Breast epithelium (tissue), 4 donors: ENCODE measurements around the gene NDUFC2. TPM values are rescaled to one million over a fixed set of nuclear protein-coding genes. Genes with fewer than 3 reads are reported as not detected.
A peak's percentile ranks its signal among the peaks of the same experiment; 100 is the strongest.

Source experiments
- DNase-seq, 2 donors: peaks; one replicate each; pipeline ENCODE4 v3.0.0-alpha.2; 2019; ENCODE audit warnings: low spot score in 2 of 2
- H3K27ac ChIP-seq, 2 donors: fragments of 200-600 bp; sonication (generic) in 1 of 2; one replicate each; pipeline ENCODE4 v1.5.1; 2016 to 2019; ENCODE audit warnings: mild to moderate bottlenecking in 1 of 2
- H3K27me3 ChIP-seq, 2 donors: fragments of 200-600 bp; sonication (generic) in 1 of 2; one replicate each; pipeline versions ENCODE4 v1.5.1 to v1.6.0; 2017 to 2019; ENCODE audit warnings: control low read depth in 1 of 2, mild to moderate bottlenecking in 1 of 2
- H3K36me3 ChIP-seq: fragments of 200-600 bp; one replicate; pipeline ENCODE4 v1.5.1; 2019
- H3K4me1 ChIP-seq, 2 donors: fragments of 200-600 bp; sonication (generic); one replicate each; pipeline ENCODE4 v1.5.1; 2016 to 2019; ENCODE audit warnings: control low read depth in 1 of 2
- H3K4me3 ChIP-seq, 3 donors: fragments of 200-600 bp; sonication (generic); 1 replicate in 2 of 3; 2 replicates in 1 of 3; pipeline ENCODE4 v1.5.1; 2016 to 2019; ENCODE audit warnings: mild to moderate bottlenecking in 3 of 3, moderate library complexity in 2 of 3
- H3K9me3 ChIP-seq, 2 donors: fragments of 200-600 bp; sonication (generic) in 1 of 2; one replicate each; pipeline ENCODE4 v1.5.1; 2016 to 2019; ENCODE audit warnings: control low read depth in 1 of 2
- POLR2A ChIP-seq: fragments of 450-650 bp; IDR thresholded peaks from one replicate; pipeline ENCODE4 v1.6.1; 2016; ENCODE audit warnings: antibody characterized with exemption, mild to moderate bottlenecking, moderate library complexity
- POLR2AphosphoS5 ChIP-seq, 3 donors: sonication (generic); formaldehyde crosslinking; IDR thresholded peaks; one replicate each; pipeline ENCODE4 v1.6.1; 2017; ENCODE audit warnings: antibody characterized with exemption in 3 of 3
- intact Hi-C: fragments of 100-400 bp; cut with DNase I; formaldehyde crosslinking; loops from one replicate; pipeline ENCODE4 v1.15.1; 2023; ENCODE audit warnings: low total_unique reads
- total RNA-seq, 3 donors: library from RNA; depleted of rRNA; stranded (reverse); fragments of >200 nt; gene quantifications; one replicate each; pipeline ENCODE4 v1.1.0, GENCODE V29; 2016
- TF ChIP-seq, protein P1 (sequence below), 3 donors: fragments of 450-650 bp; IDR thresholded peaks; one replicate each; pipeline ENCODE4 v1.5.1; 2016 to 2017; ENCODE audit warnings: antibody characterized with exemption in 3 of 3, mild to moderate bottlenecking in 3 of 3, moderate library complexity in 3 of 3

NDUFC2 gene
- 100 to 1,000 TPM; 101 to 105 (median 103) TPM for total RNA-seq

DNA sequence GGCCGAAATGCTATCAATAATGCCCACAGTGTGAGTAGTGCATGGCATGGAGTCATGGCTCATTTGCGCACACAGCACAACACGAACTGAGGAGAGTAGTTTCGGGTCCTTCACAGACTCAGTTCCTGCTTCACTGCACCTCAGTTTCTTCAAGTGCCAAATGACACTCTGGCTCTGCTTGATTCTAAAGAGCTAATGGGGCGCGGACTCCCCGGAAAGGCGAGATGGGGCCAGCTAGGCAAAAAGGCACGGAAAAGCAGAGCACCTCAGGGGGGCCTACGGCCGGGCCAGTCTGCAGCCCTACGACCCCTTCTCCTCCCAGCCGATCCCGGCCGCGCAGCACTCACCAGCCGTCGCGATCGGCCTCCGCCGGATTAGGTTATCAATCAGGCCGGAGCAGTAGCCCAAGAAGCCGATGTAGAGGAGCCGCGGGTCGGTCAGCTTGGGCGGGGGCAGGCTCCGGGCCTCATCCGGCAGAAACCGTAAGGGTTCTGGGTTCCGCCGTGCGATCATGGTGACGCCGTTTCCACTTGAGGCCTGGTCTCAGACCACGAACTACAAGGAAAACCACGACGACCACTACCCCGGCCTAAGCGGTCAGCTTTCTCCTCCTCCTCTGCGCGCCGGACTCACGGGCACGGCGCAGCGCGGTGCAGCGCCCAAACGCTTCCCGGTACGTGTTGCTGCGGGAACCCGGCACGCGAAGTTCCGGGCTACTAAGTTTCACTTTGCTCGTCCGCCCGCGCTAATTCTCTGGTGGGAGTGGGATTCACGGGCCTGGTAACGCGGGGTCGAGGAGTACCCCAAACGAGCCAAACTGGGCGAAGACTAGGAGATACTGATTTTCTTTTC lies at the start of gene NDUFC2:
TSS of gene NDUFC2 (minus strand) at position 631 of the 852 bp plus-strand sequence. CDS start at position 513, 118 bp downstream.
- TF ChIP-seq POLR2A (peak; percentile 49), POLR2AphosphoS5 (IDR thresholded peaks at IDR 0.05) (peak; percentile 74 to 92 (median 88))
- TF ChIP-seq, protein P1, sequence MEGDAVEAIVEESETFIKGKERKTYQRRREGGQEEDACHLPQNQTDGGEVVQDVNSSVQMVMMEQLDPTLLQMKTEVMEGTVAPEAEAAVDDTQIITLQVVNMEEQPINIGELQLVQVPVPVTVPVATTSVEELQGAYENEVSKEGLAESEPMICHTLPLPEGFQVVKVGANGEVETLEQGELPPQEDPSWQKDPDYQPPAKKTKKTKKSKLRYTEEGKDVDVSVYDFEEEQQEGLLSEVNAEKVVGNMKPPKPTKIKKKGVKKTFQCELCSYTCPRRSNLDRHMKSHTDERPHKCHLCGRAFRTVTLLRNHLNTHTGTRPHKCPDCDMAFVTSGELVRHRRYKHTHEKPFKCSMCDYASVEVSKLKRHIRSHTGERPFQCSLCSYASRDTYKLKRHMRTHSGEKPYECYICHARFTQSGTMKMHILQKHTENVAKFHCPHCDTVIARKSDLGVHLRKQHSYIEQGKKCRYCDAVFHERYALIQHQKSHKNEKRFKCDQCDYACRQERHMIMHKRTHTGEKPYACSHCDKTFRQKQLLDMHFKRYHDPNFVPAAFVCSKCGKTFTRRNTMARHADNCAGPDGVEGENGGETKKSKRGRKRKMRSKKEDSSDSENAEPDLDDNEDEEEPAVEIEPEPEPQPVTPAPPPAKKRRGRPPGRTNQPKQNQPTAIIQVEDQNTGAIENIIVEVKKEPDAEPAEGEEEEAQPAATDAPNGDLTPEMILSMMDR (IDR thresholded peaks at IDR 0.05) = peak in 1 of 3 donors; percentile 26
- peak within 1 kb of the TSS; percentile 82 to 97 (median 88) for H3K4me3 ChIP-seq
- peak within 1 kb of the TSS; percentile 91 to 92 for H3K27ac ChIP-seq
- intact Hi-C loops = no loop called here
- peak; percentile 53 to 79 for DNase-seq
- peaks cover 0 to 9% of the 10 kb centered on the region in 2 donors for H3K4me1 ChIP-seq
- no peaks in the 10 kb centered on the region for H3K36me3 ChIP-seq
- no peaks in the 10 kb centered on the region for H3K27me3 ChIP-seq
- H3K9me3 ChIP-seq = no peaks in the 10 kb centered on the region

DNA sequence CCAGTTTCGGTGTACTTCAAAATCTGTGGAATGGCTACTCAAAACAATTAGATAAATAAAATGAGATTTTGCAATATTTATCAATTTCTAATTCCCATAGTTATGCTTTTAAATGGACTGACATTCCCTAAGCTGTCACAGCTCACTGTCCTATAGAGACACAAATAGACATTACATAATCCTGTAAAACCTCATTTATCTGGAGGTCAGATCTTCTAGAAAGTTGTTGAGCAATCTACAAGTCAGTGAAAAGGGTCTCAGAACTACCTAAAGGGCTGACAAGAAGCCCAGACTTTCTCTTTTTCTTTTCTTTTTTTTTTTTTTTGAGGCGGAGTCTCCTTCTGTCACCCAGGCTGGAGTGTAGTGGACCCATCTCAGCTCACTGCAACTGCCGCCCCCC lies 47.7 kb upstream of the NDUFC2 start:
- no peaks in the 10 kb centered on the region for H3K36me3 ChIP-seq
- no peak overlapping the region for H3K4me3 ChIP-seq
- no peak overlapping the region for H3K27ac ChIP-seq
- no peaks in the 10 kb centered on the region for H3K27me3 ChIP-seq
- no peaks in the 10 kb centered on the region for H3K4me1 ChIP-seq
- intact Hi-C loops = no loop called here
- TF ChIP-seq, protein P1 (IDR thresholded peaks at IDR 0.05) = no peak
- TF ChIP-seq POLR2A (no peak), POLR2AphosphoS5 (IDR thresholded peaks at IDR 0.05) (no peak)
- no peak for DNase-seq
- H3K9me3 ChIP-seq = no peaks in the 10 kb centered on the region

DNA sequence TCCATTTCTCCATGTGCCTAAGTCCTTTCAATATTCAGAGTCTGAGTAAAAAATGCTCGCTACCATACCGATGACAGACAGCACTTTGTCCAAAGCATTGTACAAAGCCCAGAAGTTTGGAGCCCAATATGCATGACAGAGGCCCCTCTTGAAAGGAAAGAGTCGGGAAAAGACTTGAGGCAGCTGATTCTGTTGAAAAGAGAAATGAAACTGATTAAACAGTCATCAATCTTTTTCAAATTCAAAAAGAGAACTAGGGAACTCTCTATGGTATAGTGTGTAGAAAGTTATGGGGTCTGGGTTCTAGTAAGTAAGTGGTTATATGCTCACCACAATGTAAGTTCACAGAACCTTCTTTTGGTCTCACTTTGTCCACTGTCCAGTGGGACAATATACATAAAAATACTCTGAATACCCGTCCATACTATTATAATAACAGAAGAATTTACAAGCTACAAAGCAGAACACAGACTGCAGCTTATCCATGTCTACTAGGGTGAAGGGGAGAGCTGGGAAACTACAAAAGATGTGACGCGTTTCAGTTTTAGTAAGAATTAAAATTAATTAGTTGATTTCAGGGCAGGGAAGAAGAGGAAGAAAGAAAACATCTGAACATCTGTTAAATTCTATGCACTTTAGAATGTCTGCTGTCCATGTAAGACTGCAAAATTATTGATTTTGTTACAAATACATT lies 33.1 kb upstream of the NDUFC2 start:
- DNase-seq = no peak
- TF ChIP-seq, protein P1 (IDR thresholded peaks at IDR 0.05) = no peak
- Histone ChIP-seq H3K4me3 (no peak overlapping the region), H3K9me3 (no peaks in the 10 kb centered on the region), H3K27me3 (no peaks in the 10 kb centered on the region), H3K27ac (no peak overlapping the region), H3K36me3 (peaks cover 5% of the 10 kb centered on the region), H3K4me1 (no peaks in the 10 kb centered on the region)
- intact Hi-C loops = no loop called here

DNA sequence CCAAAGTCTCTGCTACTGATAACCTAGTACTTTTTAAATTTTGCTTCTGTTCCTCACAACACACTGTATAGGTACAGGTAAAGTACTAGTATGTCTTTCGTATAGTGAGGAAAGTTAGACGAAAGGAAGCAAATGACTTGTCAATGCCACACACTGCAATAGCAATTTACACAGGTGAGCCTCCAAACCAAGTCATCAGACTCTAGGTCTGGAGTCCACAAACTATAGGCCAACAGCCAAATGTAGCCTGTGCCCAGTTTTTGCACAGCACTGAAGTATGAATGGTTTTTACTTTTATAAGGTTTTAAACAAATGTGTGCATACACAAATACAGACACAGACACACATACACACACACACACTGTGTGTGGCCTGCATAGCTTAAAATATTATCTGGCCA lies 31.6 kb upstream of the NDUFC2 start:
- TF ChIP-seq, protein P1 (IDR thresholded peaks at IDR 0.05) = no peak
- TF ChIP-seq POLR2AphosphoS5 (IDR thresholded peaks at IDR 0.05) (no peak), POLR2A (no peak)
- no peaks in the 10 kb centered on the region for H3K27me3 ChIP-seq
- peaks cover 5% of the 10 kb centered on the region for H3K36me3 ChIP-seq
- no peaks in the 10 kb centered on the region for H3K4me1 ChIP-seq
- intact Hi-C loops = no loop called here
- no peak overlapping the region for H3K27ac ChIP-seq
- no peak for DNase-seq
- no peaks in the 10 kb centered on the region for H3K9me3 ChIP-seq
- H3K4me3 ChIP-seq = no peak overlapping the region

DNA sequence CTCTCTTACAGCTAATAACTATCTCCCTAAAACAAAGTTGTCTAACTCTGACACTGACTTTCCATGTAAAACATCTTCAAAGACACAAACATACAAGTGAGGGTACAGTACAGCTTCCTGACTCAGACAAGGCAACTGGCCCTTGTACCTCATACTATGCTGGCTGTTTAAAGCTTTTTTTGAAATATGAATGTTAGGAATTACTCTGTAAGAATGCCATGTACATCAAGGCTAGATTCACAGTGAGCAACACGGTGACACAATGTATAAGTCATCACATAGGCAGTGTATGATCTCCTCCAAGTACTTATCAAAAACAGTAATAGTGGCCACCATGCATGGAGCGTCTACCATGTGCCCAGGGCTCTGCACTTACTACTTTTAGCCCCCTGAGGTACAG lies 31.2 kb upstream of the NDUFC2 start:
- TF ChIP-seq POLR2AphosphoS5 (IDR thresholded peaks at IDR 0.05) (no peak), POLR2A (no peak)
- TF ChIP-seq, protein P1 (IDR thresholded peaks at IDR 0.05) = no peak
- intact Hi-C loops = no loop called here
- no peak for DNase-seq
- Histone ChIP-seq H3K27ac (no peak overlapping the region), H3K4me3 (no peak overlapping the region), H3K36me3 (peaks cover 5% of the 10 kb centered on the region), H3K9me3 (no peaks in the 10 kb centered on the region), H3K4me1 (no peaks in the 10 kb centered on the region), H3K27me3 (no peaks in the 10 kb centered on the region)
